Measurements from ENCODE around the gene GBP7.

- TF ChIP-seq CTCF (IDR thresholded peaks at IDR 0.05) (no peak), POLR2A (IDR thresholded peaks at IDR 0.05) (no peak)
Measured at GRCh38 chr1:89142160-89142559, 33.6 kb downstream of the GBP7 start.
